Activated naive CD4-positive, alpha-beta T cell treated with anti-CD3 and anti-CD28 coated beads, Interleukin-2, amount 10 ng/mL, durations not matched to agents 7 days and 5 days (primary cell): ENCODE data around the gene IQSEC2.
A peak's percentile ranks its signal among the peaks of the same experiment; 100 is the strongest.

Experiments
- CTCF ChIA-PET: fragments of 350-600 bp; sonication (Branson Sonifier 250); formaldehyde crosslinking; loops from one replicate; lab custom pipeline; 2021; ENCODE audit warnings: antibody characterized with exemption; lab: Charles Lee
- DNase-seq: peaks from one replicate; pipeline ENCODE4 v3.0.0-alpha.2; 2020
- H3K27ac Mint-ChIP-seq: one replicate; pipeline ENCODE4 v1.8.0; 2021; ENCODE audit warnings: mild to moderate bottlenecking, moderate library complexity, mixed read lengths
- H3K27me3 Mint-ChIP-seq: one replicate; pipeline ENCODE4 v1.8.0; 2021; ENCODE audit warnings: mild to moderate bottlenecking, mixed read lengths
- H3K36me3 Mint-ChIP-seq: one replicate; pipeline ENCODE4 v1.8.0; 2021; ENCODE audit warnings: mixed read lengths
- H3K4me1 Mint-ChIP-seq: one replicate; pipeline ENCODE4 v1.8.0; 2021; ENCODE audit warnings: mixed read lengths
- H3K4me3 Mint-ChIP-seq: one replicate; pipeline ENCODE4 v1.8.0; 2021; ENCODE audit warnings: mild to moderate bottlenecking, moderate library complexity, mixed read lengths
- H3K9me3 Mint-ChIP-seq: one replicate; pipeline ENCODE4 v1.8.0; 2021; ENCODE audit warnings: mixed read lengths

The IQSEC2 gene

GRCh38 chrX:53254570-53255461 lies 26.6 kb downstream of the IQSEC2 start:
- no peaks in the 10 kb centered on the region for H3K9me3 Mint-ChIP-seq
- H3K27ac Mint-ChIP-seq = no peak overlapping the region
- CTCF ChIA-PET = no interaction called here
- H3K4me1 Mint-ChIP-seq = no peaks in the 10 kb centered on the region
- no peak for DNase-seq
- H3K36me3 Mint-ChIP-seq = no peaks in the 10 kb centered on the region
- no peaks in the 10 kb centered on the region for H3K27me3 Mint-ChIP-seq
- H3K4me3 Mint-ChIP-seq = no peak overlapping the region

- no peak for DNase-seq
- peaks cover 3% of the 10 kb centered on the region for H3K27me3 Mint-ChIP-seq
- CTCF ChIA-PET = interaction anchor here (1.0 kb wide), 1 partner anchor 229 kb away, joined by 3 read pairs; no protein-coding TSS in a partner anchor
- H3K27ac Mint-ChIP-seq = no peak overlapping the region
- H3K36me3 Mint-ChIP-seq = no peaks in the 10 kb centered on the region
- no peaks in the 10 kb centered on the region for H3K9me3 Mint-ChIP-seq
- H3K4me3 Mint-ChIP-seq = no peak overlapping the region
- no peaks in the 10 kb centered on the region for H3K4me1 Mint-ChIP-seq
Measured at GRCh38 chrX:53253293-53254020, 27.9 kb downstream of the IQSEC2 start.

- Mint-ChIP-seq H3K27ac (no peak overlapping the region), H3K36me3 (no peaks in the 10 kb centered on the region), H3K4me3 (no peak overlapping the region), H3K4me1 (no peaks in the 10 kb centered on the region), H3K27me3 (peaks cover 9% of the 10 kb centered on the region), H3K9me3 (no peaks in the 10 kb centered on the region)
- CTCF ChIA-PET = no interaction called here
- DNase-seq = no peak
Measured at GRCh38 chrX:53251307-53251706, 30.1 kb downstream of the IQSEC2 start.

- CTCF ChIA-PET = no interaction called here
Measured at GRCh38 chrX:53250556-53250955, 30.8 kb downstream of the IQSEC2 start.

DNA sequence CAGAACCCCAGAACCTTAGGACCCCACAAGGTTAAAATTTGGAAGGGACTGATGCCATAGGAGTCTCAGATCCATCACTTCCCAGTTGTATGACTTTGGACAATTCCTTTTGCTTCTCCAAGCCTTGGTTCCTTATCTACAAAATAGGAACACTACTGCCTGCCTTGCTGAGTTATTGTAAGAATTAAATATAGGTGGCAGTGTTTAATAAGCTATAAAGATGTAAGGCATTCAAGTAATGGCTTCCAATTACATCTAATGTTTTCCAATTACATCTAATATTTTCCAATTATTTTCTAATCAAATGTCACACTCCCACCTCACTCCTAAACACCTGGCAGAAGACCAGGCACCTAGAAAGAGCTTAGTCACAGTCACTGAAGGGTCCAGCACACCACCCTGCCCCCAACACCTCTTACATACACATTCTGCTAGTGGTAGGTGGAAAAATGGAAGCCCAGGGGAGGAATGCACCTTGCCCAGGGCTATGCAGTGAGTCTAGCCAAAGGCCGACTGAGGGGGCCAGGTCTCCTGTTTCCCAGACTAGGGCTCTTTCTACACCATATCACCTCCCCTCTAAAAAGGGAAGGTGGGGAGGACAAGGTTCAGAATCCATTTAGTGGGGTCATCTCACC lies 31.9 kb downstream of the IQSEC2 start:
- H3K4me1 Mint-ChIP-seq = no peaks in the 10 kb centered on the region
- peaks cover 13% of the 10 kb centered on the region for H3K27me3 Mint-ChIP-seq
- H3K36me3 Mint-ChIP-seq = no peaks in the 10 kb centered on the region
- H3K9me3 Mint-ChIP-seq = no peaks in the 10 kb centered on the region
- no peak overlapping the region for H3K4me3 Mint-ChIP-seq
- no peak for DNase-seq
- CTCF ChIA-PET = interaction anchor here (0.9 to 1.5 kb wide), 2 partner anchors 63 to 68 kb away, joined by 3 to 4 read pairs; no protein-coding TSS in a partner anchor
- H3K27ac Mint-ChIP-seq = no peak overlapping the region

More at GRCh38 chrX:53250556-53250955, 30.8 kb downstream of the IQSEC2 start:
- H3K9me3 Mint-ChIP-seq = no peaks in the 10 kb centered on the region
- no peak overlapping the region for H3K27ac Mint-ChIP-seq
- no peak overlapping the region for H3K4me3 Mint-ChIP-seq
- H3K27me3 Mint-ChIP-seq = peaks cover 13% of the 10 kb centered on the region
- no peak for DNase-seq
- no peaks in the 10 kb centered on the region for H3K4me1 Mint-ChIP-seq
- no peaks in the 10 kb centered on the region for H3K36me3 Mint-ChIP-seq

DNA sequence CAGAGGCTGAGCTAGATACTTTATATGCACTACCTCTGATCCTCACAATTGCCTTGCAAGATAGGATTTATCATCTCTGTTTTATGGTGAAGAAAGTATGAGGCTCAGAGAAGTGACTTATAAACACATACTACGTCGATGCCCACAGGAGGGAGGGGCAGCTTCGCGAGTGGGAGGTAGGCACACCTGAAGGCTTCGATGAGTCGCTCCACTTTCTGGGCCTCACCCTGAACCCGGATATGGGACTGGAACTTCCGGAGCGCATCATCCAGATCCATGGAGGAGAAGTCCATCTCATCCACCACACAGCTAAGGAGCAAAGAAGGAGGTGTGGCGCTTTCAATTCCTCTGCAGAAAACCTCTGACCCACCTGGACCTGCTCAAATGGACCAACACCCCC lies 33.5 kb downstream of the IQSEC2 start:
- no peaks in the 10 kb centered on the region for H3K4me1 Mint-ChIP-seq
- peaks cover 13% of the 10 kb centered on the region for H3K27me3 Mint-ChIP-seq
- no peaks in the 10 kb centered on the region for H3K9me3 Mint-ChIP-seq
- DNase-seq = no peak
- no peak overlapping the region for H3K27ac Mint-ChIP-seq
- no peak overlapping the region for H3K4me3 Mint-ChIP-seq
- CTCF ChIA-PET = interaction anchor here (1.1 kb wide), 1 partner anchor 9 kb away, joined by 3 read pairs; no protein-coding TSS in a partner anchor
- no peaks in the 10 kb centered on the region for H3K36me3 Mint-ChIP-seq

GRCh38 chrX:53246231-53246630 lies 35.2 kb downstream of the IQSEC2 start:
- Mint-ChIP-seq H3K36me3 (no peaks in the 10 kb centered on the region), H3K27ac (no peak overlapping the region), H3K9me3 (no peaks in the 10 kb centered on the region), H3K27me3 (peaks cover 13% of the 10 kb centered on the region), H3K4me1 (no peaks in the 10 kb centered on the region), H3K4me3 (no peak overlapping the region)
- no peak for DNase-seq
- CTCF ChIA-PET = no interaction called here

GRCh38 chrX:53244610-53245009 lies 36.8 kb downstream of the IQSEC2 start:
- no peaks in the 10 kb centered on the region for H3K4me1 Mint-ChIP-seq
- no peak overlapping the region for H3K4me3 Mint-ChIP-seq

DNA sequence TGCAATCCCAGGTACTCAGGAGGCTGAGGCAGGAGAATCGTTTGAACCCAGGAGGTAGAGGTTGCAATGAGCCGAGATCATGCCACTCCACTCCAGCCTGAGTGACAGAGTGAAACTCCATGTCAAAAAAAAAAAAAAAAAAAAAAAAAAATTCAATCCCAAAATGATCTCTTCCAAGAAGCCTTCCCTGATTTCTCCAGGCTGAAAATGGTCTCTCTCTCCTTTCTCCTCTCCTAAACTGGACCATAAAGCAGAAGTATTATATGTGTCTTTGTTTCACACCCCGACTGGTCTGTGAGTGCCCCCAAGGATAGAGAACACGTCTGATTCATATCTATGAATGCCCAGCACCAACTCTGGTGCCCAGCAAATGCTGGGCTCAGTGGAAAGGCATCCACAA lies 39.1 kb downstream of the IQSEC2 start:
- H3K36me3 Mint-ChIP-seq = no peaks in the 10 kb centered on the region
- no peaks in the 10 kb centered on the region for H3K4me1 Mint-ChIP-seq
- peaks cover 13% of the 10 kb centered on the region for H3K27me3 Mint-ChIP-seq
- DNase-seq = no peak
- H3K4me3 Mint-ChIP-seq = no peak overlapping the region
- H3K27ac Mint-ChIP-seq = no peak overlapping the region
- CTCF ChIA-PET = no interaction called here
- H3K9me3 Mint-ChIP-seq = no peaks in the 10 kb centered on the region

More at GRCh38 chrX:53244610-53245009, 36.8 kb downstream of the IQSEC2 start:
- CTCF ChIA-PET = no interaction called here
- Mint-ChIP-seq H3K27me3 (peaks cover 13% of the 10 kb centered on the region), H3K36me3 (no peaks in the 10 kb centered on the region), H3K27ac (no peak overlapping the region), H3K9me3 (no peaks in the 10 kb centered on the region)
- DNase-seq = no peak

DNA sequence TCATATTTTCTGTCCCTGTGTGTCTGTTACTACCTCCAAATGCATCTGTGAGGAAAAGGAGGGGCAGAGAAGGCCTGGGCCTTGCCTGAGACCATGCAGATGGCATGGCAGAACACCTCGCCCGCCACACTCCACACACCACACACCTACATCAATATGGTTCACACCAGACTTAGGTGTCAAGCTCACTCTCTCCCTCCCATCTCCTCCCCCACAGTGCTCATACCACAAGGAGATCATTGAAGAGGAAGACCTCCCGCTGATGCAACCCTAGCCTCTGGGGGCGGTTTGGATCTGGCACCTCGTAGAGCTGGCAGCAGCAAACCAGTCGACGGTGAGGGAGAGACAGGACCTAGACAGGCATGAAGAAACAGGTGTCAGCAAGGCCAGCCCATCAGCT lies 39.8 kb downstream of the IQSEC2 start:
- H3K36me3 Mint-ChIP-seq = no peaks in the 10 kb centered on the region
- DNase-seq = no peak
- no peaks in the 10 kb centered on the region for H3K9me3 Mint-ChIP-seq
- H3K4me1 Mint-ChIP-seq = no peaks in the 10 kb centered on the region
- CTCF ChIA-PET = no interaction called here
- peaks cover 8% of the 10 kb centered on the region for H3K27me3 Mint-ChIP-seq
- no peak overlapping the region for H3K4me3 Mint-ChIP-seq
- no peak overlapping the region for H3K27ac Mint-ChIP-seq

- H3K4me3 Mint-ChIP-seq = no peak overlapping the region
- no peaks in the 10 kb centered on the region for H3K9me3 Mint-ChIP-seq
- H3K27me3 Mint-ChIP-seq = peaks cover 3% of the 10 kb centered on the region
- no peaks in the 10 kb centered on the region for H3K4me1 Mint-ChIP-seq
- no peaks in the 10 kb centered on the region for H3K36me3 Mint-ChIP-seq
- no peak overlapping the region for H3K27ac Mint-ChIP-seq
- DNase-seq = peak; percentile 48
- CTCF ChIA-PET = interaction anchor here (0.7 kb wide), 1 partner anchor 19 kb away, joined by 3 read pairs; no protein-coding TSS in a partner anchor
Measured at GRCh38 chrX:53239474-53239873, 41.9 kb downstream of the IQSEC2 start.

DNA sequence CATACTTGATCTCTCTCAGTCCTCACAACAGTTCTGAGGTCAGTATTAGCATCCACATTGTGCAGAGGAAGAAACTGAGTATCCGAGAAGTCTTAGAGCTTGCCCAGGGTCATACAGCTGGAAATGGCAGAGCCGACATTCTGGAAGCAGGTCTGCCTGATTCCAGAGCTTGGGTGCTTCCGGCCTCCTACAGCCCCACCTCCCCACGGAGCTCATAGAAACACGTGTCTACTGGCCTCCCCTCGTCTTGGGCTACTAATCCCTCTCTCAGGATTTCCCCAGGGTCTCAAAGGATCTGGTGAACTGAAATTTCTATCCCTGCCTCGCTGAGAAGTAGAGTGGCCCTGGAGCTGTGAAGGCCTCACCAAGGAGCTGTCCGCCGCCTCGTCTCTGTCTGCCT lies 44.3 kb downstream of the IQSEC2 start:
- H3K36me3 Mint-ChIP-seq = no peaks in the 10 kb centered on the region
- H3K9me3 Mint-ChIP-seq = no peaks in the 10 kb centered on the region
- CTCF ChIA-PET = no interaction called here
- peaks cover 9% of the 10 kb centered on the region for H3K27me3 Mint-ChIP-seq
- DNase-seq = no peak
- H3K4me3 Mint-ChIP-seq = no peak overlapping the region
- H3K4me1 Mint-ChIP-seq = no peaks in the 10 kb centered on the region
- no peak overlapping the region for H3K27ac Mint-ChIP-seq

DNA sequence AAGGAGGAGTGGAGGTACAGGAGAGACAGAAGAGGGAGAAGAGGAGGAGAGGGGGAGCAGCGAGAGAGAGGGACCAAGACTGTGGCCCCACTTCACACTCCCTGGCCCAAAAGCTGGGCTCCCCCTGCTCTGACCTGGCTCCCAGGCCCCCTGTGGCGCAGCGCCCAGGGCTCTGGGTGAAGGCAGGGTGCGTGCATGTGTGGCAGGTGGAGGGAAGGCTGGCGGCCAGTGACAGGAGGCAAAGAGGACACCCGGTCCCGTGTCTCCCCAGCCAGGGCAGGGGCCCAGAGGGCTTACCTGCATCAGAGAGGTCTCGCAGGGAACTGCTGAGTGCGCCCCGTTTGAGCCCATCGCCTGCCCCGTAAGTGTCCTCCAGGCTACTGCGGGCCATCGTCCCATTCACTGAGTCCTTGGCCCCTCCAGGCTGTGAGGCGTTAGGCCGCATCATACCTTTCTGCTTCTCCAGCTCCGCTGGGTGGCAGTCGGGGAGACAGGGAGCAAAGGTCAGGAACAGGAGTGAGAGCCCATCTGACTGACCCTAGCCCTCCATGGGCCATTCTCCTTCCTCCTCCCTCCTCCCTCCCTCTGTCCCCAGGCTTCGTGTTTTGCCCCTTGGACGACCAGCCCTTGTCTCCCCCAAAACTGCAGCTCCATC lies 45.2 kb downstream of the IQSEC2 start:
- Mint-ChIP-seq H3K4me1 (no peaks in the 10 kb centered on the region), H3K36me3 (no peaks in the 10 kb centered on the region), H3K4me3 (no peak overlapping the region), H3K9me3 (no peaks in the 10 kb centered on the region), H3K27ac (no peak overlapping the region), H3K27me3 (peaks cover 15% of the 10 kb centered on the region)
- DNase-seq = no peak
- CTCF ChIA-PET = no interaction called here

GRCh38 chrX:53235566-53235965 lies 45.8 kb downstream of the IQSEC2 start:
- no peaks in the 10 kb centered on the region for H3K9me3 Mint-ChIP-seq
- no peaks in the 10 kb centered on the region for H3K4me1 Mint-ChIP-seq
- CTCF ChIA-PET = no interaction called here
- no peak overlapping the region for H3K4me3 Mint-ChIP-seq
- H3K27me3 Mint-ChIP-seq = peaks cover 21% of the 10 kb centered on the region
- H3K36me3 Mint-ChIP-seq = no peaks in the 10 kb centered on the region
- no peak overlapping the region for H3K27ac Mint-ChIP-seq
- DNase-seq = no peak
